ENCODE data around the gene WSCD2. TPM values are rescaled to one million over a fixed set of nuclear protein-coding genes. Genes with fewer than 3 reads are reported as not detected.

Gene WSCD2
- total RNA-seq, 4 donors from 2014 or later: under 0.01 to 1.5 (median 0.49) TPM; not detected in 1

DNA sequence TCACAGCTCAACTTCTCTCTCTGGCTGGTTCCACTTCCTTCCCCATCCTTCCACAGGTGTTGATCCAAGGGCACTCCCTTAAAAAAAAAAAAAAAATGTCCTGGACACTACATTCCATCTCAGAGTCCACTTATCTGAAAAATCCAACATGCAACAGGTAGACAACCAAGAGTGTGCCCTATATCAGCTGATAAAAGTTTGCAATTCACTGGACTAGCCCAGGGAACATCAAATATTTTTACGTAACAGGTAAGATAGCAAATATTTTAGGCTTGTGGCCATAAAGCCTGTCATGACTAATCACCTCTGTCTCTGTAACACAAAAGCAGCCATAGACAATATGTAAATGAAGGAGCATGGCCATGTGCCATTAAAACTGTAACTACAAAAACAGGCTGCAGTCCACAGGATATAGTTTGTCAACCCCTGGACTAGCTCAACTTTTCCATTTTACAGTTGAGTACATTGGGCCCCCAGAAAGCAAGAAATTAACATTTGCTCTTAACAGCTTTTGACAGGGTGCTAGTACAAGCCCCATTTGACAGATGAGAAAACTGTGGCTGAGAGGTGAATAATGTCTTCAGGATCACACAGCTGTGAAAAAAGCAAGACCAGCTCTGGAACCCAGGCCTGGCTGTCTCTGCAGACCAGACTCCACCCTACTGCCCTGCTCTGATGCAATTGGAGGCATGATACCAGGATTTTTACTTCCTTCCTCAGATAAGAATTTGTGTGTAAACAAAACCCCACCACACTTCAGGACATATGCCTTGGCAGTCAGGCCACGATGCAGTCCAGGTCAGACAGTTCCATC, 141.2 kb downstream of the WSCD2 start:
- TF ChIP-seq, protein P1, sequence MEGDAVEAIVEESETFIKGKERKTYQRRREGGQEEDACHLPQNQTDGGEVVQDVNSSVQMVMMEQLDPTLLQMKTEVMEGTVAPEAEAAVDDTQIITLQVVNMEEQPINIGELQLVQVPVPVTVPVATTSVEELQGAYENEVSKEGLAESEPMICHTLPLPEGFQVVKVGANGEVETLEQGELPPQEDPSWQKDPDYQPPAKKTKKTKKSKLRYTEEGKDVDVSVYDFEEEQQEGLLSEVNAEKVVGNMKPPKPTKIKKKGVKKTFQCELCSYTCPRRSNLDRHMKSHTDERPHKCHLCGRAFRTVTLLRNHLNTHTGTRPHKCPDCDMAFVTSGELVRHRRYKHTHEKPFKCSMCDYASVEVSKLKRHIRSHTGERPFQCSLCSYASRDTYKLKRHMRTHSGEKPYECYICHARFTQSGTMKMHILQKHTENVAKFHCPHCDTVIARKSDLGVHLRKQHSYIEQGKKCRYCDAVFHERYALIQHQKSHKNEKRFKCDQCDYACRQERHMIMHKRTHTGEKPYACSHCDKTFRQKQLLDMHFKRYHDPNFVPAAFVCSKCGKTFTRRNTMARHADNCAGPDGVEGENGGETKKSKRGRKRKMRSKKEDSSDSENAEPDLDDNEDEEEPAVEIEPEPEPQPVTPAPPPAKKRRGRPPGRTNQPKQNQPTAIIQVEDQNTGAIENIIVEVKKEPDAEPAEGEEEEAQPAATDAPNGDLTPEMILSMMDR (IDR thresholded peaks at IDR 0.05; ENCODE audit: low read depth): no peak

DNA sequence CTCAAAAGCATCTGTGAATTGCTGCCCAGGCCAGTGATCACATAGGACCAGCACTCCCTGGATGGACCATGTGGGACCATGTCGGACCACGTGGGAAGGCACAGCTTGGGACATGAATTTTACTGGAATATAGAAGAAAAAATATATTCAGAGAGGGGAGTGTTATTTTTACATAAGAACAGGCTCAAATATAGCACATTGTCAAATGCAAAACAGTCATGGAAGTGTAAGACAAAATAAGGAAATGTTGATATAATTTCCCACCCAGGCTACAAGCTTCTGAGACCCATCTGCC, 141.7 kb downstream of the WSCD2 start:
- TF ChIP-seq, protein P1 (IDR thresholded peaks at IDR 0.05; ENCODE audit: low read depth): no peak

DNA sequence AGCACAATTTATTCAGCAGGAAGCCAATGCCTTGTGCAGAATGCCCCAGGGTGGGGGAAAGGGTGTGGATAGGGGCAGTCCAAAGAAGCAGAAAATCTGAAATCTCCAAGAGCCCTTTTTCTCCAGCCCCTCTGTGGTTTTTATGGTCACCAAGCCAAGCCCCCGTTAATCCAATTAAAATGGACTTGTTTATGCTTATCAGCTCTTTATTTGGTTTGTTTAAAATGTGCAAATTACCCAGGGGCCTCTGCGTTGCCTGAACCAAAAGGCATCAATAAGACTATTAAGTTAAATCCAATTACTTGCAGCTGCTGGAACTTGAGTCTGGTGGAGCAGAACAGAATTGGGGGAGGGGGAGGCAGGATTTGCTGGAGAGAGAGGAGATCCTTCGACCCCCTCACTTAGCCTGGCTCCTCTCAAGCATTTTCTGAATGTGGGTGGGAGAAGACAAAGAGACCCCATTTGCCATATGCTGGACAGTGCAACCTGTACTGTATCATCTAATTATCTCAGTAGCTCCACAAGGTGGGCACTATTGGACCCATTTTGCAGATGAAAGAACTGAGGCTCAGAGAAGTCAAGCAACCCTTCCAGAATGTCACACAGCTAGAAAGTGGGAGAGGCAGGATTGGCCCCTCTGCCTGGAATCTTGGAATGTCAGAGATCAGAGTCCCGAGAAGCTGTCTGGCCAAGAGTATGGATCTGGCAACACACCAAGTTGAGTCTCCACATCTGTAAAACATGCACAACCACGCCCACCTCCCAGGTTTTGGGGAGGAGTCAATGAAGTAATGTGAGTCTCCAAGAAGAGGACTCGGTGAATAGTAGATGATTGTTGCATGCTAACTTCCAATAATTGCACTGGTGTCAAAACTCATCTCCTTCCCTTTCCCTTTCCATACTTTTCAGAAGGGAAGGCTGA, 143.1 kb downstream of the WSCD2 start:
- TF ChIP-seq, protein P1 (IDR thresholded peaks at IDR 0.05; ENCODE audit: low read depth): no peak

DNA sequence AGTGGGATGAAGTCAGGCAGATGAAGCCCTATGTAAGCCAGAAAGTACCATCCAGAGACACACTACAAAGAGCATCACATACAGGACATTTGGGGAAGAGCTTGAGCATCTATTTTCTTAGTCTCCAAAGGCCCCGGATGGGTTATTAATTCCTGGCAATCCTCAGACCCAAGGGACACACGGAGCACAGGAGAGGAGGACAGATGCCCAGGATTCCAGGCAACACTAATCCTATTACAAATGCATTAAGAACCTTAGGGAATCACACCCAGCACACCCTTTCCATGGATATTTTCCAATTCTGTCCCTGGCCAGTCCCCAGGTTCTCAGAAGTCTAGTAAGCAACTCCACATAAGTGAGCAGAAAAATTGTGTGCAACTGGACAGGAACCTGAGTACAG, 144.1 kb downstream of the WSCD2 start:
- TF ChIP-seq, protein P1 (IDR thresholded peaks at IDR 0.05; ENCODE audit: low read depth): no peak

DNA sequence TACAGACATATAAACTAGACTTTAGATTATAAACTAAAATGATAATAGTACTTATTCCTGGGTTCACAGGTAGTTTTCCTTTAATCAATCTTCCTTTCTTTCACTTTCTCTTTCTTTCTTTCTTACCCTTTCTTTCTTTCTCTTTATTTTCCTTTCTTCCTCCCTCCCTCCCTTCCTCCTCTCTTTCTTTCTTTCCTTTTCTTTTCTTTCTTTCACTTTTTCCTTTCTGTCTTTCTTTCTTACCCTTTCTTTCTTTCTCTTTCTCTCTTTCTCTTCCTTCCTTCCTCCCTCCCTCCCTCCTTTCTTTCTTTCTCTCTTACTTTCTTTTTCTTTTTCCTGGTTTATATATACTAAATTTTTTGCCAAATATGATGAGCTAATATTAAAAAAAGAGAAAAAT, 148.5 kb downstream of the WSCD2 start:
- TF ChIP-seq, protein P1 (IDR thresholded peaks at IDR 0.05; ENCODE audit: low read depth): no peak

DNA sequence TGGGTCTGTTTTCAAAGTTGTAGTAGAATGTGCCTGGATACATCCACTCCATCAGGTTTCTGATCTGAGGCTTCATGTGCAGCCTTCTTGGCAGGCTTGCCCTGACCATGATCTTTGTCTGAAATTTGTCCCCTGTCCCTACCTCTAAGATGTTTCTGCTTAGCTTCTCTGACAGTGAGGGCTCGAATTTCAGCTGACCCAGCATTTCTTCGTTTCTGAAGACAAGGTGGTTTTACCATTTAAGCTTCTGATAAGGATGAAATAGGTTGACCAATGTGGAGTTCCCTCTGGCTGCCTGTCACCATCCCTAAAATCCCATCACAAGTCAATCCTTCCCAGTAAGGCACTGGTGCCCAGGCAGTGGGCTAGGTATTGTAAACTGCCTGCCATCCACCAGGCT, 153.1 kb downstream of the WSCD2 start:
- TF ChIP-seq, protein P1 (IDR thresholded peaks at IDR 0.05; ENCODE audit: low read depth): no peak

DNA sequence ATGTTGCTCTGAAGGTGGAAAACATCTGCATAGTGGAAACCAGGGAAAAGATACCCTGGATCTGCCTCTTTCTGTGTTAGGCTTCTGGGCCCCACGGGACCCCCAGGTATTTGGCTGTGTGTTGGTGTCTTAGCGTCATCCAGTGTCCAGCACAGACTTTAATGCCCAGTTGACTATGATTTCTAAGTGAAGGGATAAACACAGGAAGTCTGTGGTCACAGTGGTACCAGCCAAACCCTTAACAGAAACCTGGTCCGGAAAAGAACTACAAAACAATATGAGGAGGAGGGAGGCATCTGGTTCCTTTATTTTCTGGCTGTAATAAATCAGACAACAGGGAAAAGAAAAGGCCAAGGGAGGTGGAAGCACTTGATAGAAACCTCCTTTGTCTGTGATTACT, 153.6 kb downstream of the WSCD2 start:
- TF ChIP-seq, protein P1 (IDR thresholded peaks at IDR 0.05; ENCODE audit: low read depth): no peak
